SK-N-SH treated with all-trans-retinoic acid at 6 μM for 48 hours (cell line): ENCODE measurements around the gene CLEC17A.

Experiments
- ARNTL ChIP-seq: fragments of 450-650 bp; formaldehyde crosslinking; IDR thresholded peaks from 2 replicates; pipeline ENCODE4 v1.5.0; 2020; ENCODE audit warnings: low read depth, mild to moderate bottlenecking, moderate library complexity, borderline replicate concordance
- BACH2 ChIP-seq: fragments of 250-450 bp; sonication (Bioruptor Pico); IDR thresholded peaks from 2 replicates; pipeline ENCODE4 v1.9.0; 2021; ENCODE audit warnings: mild to moderate bottlenecking, borderline replicate concordance
- ESRRG ChIP-seq: fragments of 250-450 bp; sonication (Bioruptor Pico); IDR thresholded peaks from 2 replicates; pipeline ENCODE4 v1.6.1; 2021; ENCODE audit warnings: mild to moderate bottlenecking
- PATZ1 ChIP-seq: fragments of 250-450 bp; sonication (Bioruptor Pico); IDR thresholded peaks from 2 replicates; pipeline ENCODE4 v1.8.0; 2020; ENCODE audit warnings: mild to moderate bottlenecking, moderate library complexity, borderline replicate concordance
- RARB ChIP-seq: fragments of 250-450 bp; sonication (Bioruptor Pico); IDR thresholded peaks from 2 replicates; pipeline ENCODE4 v1.8.0; 2021; ENCODE audit warnings: mild to moderate bottlenecking, moderate library complexity
- SNAI2 ChIP-seq: fragments of 250-450 bp; sonication (Bioruptor Pico); IDR thresholded peaks from 2 replicates; pipeline ENCODE4 v1.5.0; 2020; ENCODE audit warnings: mild to moderate bottlenecking, moderate library complexity
- TOX ChIP-seq: fragments of 250-450 bp; sonication (Bioruptor Pico); IDR thresholded peaks from 2 replicates; pipeline ENCODE4 v1.8.0; 2021; ENCODE audit warnings: mild to moderate bottlenecking, moderate library complexity, borderline replicate concordance
- ZFP30 ChIP-seq: fragments of 450-650 bp; formaldehyde crosslinking; IDR thresholded peaks from 2 replicates; pipeline ENCODE4 v1.5.0; 2022; ENCODE audit warnings: mild to moderate bottlenecking, moderate library complexity
- ZNF565 ChIP-seq: fragments of 450-650 bp; formaldehyde crosslinking; conservative IDR thresholded peaks from 2 replicates; pipeline ENCODE4 v1.5.0; 2020; ENCODE audit warnings: low read depth, mild to moderate bottlenecking, moderate library complexity
- TF ChIP-seq, protein P1 (sequence below): fragments of 250-450 bp; sonication (Bioruptor Pico); IDR thresholded peaks from 2 replicates; pipeline ENCODE4 v1.5.1; 2021; ENCODE audit warnings: mild to moderate bottlenecking, moderate library complexity
- TF ChIP-seq, protein P2 (sequence below): fragments of 250-450 bp; sonication (Bioruptor Pico); IDR thresholded peaks from 2 replicates; pipeline ENCODE4 v1.5.0; 2020; ENCODE audit warnings: mild to moderate bottlenecking, moderate library complexity

GRCh38 chr19:14533450-14533849 lies 49.4 kb upstream of the CLEC17A start:
- TF ChIP-seq ZFP30: no peak
- no peak for TF ChIP-seq SNAI2 (CRISPR knock-in tag)
- TF ChIP-seq TOX (CRISPR knock-in tag): no peak
- no peak for TF ChIP-seq ARNTL (CRISPR knock-in tag)
- no peak for TF ChIP-seq ESRRG
- TF ChIP-seq PATZ1 (CRISPR knock-in tag): no peak
- TF ChIP-seq, protein P1, sequence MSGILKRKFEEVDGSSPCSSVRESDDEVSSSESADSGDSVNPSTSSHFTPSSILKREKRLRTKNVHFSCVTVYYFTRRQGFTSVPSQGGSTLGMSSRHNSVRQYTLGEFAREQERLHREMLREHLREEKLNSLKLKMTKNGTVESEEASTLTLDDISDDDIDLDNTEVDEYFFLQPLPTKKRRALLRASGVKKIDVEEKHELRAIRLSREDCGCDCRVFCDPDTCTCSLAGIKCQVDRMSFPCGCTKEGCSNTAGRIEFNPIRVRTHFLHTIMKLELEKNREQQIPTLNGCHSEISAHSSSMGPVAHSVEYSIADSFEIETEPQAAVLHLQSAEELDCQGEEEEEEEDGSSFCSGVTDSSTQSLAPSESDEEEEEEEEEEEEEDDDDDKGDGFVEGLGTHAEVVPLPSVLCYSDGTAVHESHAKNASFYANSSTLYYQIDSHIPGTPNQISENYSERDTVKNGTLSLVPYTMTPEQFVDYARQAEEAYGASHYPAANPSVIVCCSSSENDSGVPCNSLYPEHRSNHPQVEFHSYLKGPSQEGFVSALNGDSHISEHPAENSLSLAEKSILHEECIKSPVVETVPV (CRISPR knock-in tag): no peak
- no peak for TF ChIP-seq RARB (CRISPR knock-in tag)
- TF ChIP-seq, protein P2, sequence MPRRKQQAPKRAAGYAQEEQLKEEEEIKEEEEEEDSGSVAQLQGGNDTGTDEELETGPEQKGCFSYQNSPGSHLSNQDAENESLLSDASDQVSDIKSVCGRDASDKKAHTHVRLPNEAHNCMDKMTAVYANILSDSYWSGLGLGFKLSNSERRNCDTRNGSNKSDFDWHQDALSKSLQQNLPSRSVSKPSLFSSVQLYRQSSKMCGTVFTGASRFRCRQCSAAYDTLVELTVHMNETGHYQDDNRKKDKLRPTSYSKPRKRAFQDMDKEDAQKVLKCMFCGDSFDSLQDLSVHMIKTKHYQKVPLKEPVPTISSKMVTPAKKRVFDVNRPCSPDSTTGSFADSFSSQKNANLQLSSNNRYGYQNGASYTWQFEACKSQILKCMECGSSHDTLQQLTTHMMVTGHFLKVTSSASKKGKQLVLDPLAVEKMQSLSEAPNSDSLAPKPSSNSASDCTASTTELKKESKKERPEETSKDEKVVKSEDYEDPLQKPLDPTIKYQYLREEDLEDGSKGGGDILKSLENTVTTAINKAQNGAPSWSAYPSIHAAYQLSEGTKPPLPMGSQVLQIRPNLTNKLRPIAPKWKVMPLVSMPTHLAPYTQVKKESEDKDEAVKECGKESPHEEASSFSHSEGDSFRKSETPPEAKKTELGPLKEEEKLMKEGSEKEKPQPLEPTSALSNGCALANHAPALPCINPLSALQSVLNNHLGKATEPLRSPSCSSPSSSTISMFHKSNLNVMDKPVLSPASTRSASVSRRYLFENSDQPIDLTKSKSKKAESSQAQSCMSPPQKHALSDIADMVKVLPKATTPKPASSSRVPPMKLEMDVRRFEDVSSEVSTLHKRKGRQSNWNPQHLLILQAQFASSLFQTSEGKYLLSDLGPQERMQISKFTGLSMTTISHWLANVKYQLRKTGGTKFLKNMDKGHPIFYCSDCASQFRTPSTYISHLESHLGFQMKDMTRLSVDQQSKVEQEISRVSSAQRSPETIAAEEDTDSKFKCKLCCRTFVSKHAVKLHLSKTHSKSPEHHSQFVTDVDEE (CRISPR knock-in tag): no peak
- no peak for TF ChIP-seq BACH2 (CRISPR knock-in tag)
- no peak for TF ChIP-seq ZNF565
